NCI-H1092 treated with DMSO at 0.1 percent for 48 hours (cell line): Measurements from ENCODE around the gene CAMTA1.
"Not testable (repeated sequence)": the region's sequence is repeated elsewhere in the genome, so short reads cannot be mapped to it uniquely, and the experiment has no call there.

Experiments
- DNase-seq: peaks from one replicate; lab custom pipeline; 2025; lab: John Stamatoyannopoulos, UW

Gene CAMTA1

DNA sequence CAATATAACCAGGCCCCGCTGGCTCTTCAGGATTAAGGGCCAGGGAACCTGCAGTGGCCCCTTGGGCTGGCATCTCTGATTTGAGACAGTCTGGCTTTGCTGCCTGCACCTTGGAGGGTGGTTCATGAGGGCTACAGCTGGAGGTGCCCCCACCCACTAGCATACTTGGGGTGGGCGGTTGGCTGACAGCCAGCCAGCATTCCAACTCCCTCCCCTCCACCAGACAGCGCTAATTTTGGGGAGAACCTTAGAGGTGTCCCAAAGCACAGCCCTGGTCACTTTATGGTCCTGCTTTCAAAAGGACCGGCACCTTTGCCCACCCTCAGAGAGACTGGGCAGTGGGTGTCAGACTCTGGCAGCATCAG, 805.2 kb downstream of the CAMTA1 start:
- DNase-seq = no peak

GRCh38 chr1:7591565-7591964, 806.3 kb downstream of the CAMTA1 start:
- DNase-seq = no peak

DNA sequence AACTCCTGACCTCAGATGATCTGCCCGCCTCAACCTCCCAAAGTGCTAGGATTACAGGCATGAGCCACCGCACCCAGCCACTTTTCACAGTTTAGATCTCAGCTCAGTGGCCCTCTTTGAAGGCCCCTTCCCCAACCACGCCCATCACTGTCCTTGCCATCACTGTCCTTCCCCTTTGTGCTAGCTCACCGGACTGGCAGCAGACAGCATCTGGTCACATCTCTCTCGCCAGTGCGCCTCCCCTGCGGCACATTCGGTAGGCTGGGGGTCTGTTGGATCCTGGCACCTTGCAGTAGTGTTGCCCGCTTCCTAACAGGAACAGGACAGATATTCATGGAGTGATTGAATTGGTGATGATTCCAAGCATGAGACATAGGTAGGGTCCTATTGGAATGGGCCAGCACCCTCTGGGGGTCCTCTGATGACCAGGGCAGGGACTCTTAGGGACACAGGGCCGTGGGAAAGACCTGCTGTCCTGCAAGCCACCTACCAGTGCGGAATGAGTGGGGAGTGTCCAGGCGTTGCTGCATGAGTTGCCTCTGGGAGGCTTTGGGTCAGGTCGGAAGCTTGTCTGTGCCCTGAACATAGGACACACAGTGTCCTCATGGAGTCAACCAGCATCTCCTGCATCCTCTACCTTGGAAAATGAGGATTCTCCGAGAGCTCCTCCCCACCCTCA, 807.0 kb downstream of the CAMTA1 start:
- no peak for DNase-seq

DNA sequence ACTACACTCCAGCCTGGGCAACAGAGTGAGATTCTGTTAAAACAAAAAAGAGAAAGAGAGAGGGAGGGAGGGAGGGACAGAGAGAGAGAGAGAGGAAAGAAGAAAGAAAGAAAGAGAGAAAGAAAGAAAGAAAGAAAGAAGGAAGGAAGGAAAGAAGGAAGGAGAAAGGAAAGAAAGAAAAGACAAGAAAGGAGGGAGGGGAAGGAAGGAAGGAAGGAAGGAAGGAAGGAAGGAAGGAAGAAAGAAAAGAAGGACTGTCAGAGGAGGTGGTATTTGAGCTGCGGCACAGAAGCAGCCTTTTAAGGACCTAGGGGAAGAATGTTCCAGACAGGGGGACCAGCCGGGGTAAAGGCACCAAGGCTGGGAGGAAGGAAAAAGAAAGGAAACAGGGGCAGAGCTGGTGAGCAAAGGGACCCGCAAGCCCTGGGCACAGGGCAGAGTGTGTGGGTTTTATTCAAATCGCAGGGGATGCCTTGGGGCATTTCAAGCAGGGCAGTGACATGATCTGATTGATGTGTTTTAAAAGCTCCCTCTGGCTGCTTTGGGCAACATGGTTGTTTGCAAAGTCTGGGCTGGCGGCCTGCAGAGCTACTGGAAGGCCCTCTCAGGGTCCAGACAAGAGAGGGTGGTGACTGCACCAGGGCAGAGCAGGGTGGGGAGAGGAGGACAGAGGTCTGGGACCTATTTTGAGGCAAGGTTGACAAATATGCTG, 808.9 kb downstream of the CAMTA1 start:
- DNase-seq = no peak

DNA sequence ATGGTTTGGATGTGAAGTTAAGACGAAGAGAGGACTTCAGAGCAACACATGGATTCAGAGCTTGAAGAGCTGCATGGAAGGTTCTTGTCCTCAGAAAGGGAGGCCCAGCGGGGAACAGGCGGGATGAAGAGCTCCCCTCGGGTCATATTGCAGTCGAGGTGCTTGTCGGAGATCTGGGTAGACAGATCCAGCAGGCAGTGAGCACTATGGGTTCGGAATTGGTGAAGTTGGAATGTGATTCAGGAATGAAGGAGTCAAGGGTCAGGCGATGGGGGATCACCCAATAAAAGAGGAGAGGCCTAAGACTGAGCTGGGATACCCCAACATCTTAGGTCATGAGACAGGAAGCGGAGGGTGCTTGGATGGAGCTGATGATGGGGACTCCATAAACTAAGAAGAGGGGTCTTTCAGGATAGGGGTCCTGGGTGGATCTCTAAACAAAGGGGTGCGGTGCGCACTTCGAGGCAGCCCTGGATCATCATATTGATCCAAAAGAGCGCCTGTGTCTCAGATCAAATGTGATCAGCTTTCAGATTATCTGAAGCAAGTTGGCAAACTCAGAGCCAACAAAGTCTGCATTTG, 809.6 kb downstream of the CAMTA1 start:
- no peak for DNase-seq

DNA sequence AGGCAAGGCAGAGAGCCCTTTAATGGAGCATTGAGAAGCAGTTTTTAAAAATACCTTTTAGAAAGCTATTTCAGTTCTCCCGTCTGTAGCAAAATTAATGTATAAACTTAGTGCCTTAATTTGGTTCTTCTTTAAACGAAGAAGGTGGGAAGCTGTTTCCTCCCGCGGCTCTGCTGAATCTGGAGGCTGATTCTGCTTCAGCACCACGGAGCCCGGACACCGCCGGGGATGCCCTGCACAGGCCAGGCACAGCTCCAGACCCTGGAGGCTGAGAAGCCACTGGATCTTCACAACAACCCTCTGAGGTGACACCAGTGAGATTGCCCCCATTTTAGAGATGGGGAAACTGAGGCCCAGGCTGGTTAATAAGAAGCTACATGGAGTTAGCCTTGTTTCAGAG, 810.1 kb downstream of the CAMTA1 start:
- no peak for DNase-seq

DNA sequence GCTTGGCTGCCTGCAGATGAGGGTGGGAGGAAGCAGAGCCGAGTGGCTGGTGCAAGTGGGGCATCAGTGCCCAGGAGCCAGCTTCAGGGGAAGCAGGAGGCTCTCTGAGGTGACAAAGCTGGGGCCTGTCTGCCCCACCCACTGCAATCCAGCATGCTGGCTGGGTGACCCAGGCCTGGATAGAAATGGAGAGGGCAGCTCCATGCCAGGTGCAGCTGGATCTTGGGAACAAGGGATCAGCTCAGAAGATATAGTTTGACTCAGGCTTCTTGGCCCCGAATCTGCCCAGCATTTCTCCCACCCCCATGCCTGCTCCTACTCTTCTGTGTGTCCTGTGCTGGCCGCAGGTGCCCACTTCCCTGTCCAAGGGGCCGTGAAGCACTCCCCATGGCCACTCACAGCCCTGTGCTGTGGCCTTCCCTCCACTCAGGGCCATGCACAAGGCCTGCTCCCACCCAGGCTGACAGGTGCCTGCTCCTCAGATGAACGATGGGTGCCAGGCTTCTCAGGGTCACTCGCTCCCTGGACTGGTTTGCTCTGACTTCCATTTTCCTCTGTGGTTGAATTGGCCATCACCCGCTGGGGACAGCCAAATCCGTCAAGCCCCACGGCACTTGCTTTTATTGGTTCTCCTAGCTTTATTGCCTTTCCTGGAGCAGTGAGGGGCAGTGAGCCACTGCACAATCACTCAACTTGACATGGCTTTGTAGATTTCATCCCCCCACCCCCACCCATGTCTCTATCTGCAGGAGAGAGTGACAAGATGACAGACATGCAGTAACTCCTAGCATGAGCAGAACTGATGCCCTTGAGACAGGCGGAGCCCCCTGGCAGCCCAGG, 811.1 kb downstream of the CAMTA1 start:
- no peak for DNase-seq

- not testable (repeated sequence) for DNase-seq
Observed at GRCh38 chr1:7598058-7598457, 812.8 kb downstream of the CAMTA1 start.

DNA sequence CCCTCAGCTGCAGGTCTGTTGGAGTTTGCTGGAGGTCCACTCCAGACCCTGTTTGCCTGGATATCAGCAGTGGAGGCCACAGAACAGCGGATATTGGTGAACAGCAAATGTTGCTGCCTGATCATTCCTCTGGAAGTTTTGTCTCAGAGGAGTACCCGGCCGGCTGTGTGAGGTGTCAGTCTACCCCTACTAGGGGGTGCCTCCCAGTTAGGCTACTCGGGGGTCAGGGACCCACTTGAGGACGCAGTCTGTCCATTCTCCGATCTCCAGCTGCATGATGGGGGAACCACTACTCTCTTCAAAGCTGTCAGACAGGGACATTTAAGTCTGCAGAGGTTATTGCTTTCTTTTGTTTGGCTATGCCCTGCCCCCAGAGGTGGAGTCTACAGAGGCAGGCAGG, 819.7 kb downstream of the CAMTA1 start:
- DNase-seq = not testable (repeated sequence)

GRCh38 chr1:7606096-7606495, 820.8 kb downstream of the CAMTA1 start:
- DNase-seq = no peak

- no peak for DNase-seq
Observed at GRCh38 chr1:7607097-7607496, 821.8 kb downstream of the CAMTA1 start.

- DNase-seq = peak; percentile 30
Observed at GRCh38 chr1:7608628-7609305, 823.5 kb downstream of the CAMTA1 start.

- peak; percentile 50 for DNase-seq
Observed at GRCh38 chr1:7609311-7609994, 824.2 kb downstream of the CAMTA1 start.

DNA sequence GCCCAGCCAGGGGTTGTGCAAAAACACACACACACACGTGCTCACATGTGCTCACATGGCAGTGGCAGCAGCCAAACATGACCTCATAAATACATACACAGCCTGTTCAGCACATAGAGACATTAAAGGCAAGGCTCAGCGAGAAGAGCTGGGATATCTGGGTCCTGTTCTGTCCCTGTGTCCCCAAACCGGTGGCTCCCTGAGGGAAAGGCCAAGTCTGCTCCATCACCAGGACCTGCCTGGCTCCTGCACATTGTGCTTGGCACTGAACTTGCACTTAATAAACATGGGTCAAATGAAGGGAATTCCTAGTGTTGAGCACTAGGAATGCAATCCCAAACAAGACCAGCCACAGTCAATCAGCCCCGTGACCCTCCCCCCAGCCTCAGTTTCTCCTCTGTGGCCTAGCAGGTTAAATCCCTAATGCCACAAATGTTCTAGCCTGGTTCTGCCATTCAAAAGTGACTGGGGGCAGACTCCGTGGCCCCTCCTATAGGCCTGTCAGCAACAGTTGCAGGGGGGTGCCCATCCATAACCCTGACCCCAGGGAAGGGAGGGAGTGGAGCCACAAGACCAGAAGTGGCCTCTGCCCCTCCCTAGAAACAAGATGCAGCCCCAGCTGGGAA, 825.0 kb downstream of the CAMTA1 start:
- peak; percentile 50 for DNase-seq

DNA sequence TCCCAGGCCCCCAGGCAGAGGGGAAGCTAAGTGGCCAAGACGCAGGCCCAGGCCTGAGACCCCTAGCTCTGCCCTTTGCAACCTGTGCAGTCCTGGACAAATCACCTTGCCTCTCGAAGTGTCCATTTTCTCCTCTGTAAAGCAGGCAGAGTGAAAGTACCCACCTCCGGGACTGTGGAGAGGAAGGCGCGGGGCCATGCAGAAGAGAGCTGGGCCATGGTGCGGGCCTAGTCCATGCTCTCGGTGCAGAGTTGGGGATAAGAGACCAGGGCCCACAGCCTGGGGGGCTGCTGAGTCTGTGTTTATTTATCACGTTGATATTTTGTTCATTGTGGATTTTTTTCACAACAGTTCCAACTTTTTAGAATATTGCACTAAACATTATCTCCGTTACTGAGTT, 825.7 kb downstream of the CAMTA1 start:
- DNase-seq = no peak

DNA sequence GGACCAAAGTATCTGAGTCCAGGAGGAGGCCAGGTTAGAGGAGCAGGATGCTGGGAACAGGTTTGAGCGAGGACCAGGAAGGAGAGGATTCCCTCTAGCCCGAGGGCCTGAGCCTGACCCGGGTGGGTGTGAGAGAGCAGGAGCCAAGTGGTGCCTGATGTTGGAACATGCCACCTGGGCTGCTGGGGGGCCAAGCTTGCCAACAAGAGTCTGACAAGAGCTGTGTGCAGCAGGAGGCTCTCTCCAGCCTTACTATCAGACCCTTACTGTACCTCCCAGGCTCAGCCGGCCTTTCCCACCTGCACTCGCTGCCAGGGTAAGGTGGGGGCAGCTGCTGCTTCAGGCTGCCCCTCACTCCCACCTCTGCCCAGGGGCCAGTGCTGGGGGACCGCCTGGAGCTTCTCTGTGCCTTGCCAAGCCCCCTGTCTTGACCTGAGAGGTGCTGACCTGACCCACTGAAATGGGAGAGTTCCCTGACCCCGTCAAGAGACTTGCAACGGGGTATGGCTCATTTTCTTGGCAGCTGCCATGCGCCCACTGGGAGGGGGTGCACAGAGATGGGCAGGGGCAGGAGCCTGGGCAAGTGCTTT, 826.3 kb downstream of the CAMTA1 start:
- DNase-seq = no peak

- no peak for DNase-seq
Observed at GRCh38 chr1:7613106-7613850, 828.0 kb downstream of the CAMTA1 start.

- DNase-seq = no peak
Observed at GRCh38 chr1:7613851-7614205, 828.6 kb downstream of the CAMTA1 start.

- DNase-seq = no peak
Observed at GRCh38 chr1:7614576-7615074, 829.4 kb downstream of the CAMTA1 start.

DNA sequence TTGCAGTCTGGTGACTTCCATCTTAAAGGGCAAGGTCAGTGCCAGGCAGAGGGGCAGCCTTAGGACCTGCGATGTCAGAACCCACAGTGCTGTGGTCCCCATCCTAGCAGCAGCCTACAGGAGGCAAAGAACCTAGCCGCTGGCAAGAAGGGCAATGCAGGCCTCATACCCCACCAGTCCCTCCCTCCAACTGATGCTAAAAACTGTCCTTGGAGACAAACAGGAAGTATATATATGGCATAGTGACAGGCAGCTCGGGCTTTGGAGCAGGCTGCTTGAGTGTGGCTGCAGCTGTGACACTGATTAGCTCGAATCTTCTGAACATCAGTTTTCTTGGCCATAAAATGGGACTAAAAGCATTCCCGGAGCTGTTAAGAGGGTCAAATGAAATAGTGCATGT, 829.9 kb downstream of the CAMTA1 start:
- DNase-seq = no peak
